Right ventricle myocardium superior (tissue), 1 donor: Measurements from ENCODE around the gene NUDT11. TPM values are rescaled to one million over a fixed set of nuclear protein-coding genes. Genes with fewer than 3 reads are reported as not detected.
"Not testable (repeated sequence)": the region's sequence is repeated elsewhere in the genome, so short reads cannot be mapped to it uniquely, and the experiment has no call there.

Source experiments
- ATAC-seq: fragments of 200-7000 bp; cut with Tn5 transposase; one replicate; pipeline ENCODE4 v1.9.1; 2020; ENCODE audit warnings: mild to moderate bottlenecking; ENCODE audit not compliant: poor library complexity
- DNase-seq: peaks from one replicate; pipeline ENCODE4 v3.0.0-alpha.2; 2020
- intact Hi-C: fragments of 100-400 bp; cut with DNase I; formaldehyde crosslinking; loops from one replicate; pipeline ENCODE4 v1.11.2; 2022
- long read RNA-seq: library from polyadenylated mRNA; unstranded; transcript quantifications from one replicate; pipeline ENCODE4 v2.0.0, GENCODE V29; 2021
- total RNA-seq: library from RNA; stranded (reverse); fragmentation: NEBNext Ultra II Directional; extraction: Animal tissue kit (Norgen Biotek cat#: 25700); gene quantifications from one replicate; pipeline ENCODE4 v1.2.1, GENCODE V29; 2021
- donor health status: DM: no; HTN: yes; CAD: no; lungs with severe emphysema.

The NUDT11 gene
- not detected for total RNA-seq
- long read RNA-seq, partial matches to known transcripts = 0 of 1 reads
- long read RNA-seq, other reads (novel, unspliced or antisense) = 0 of 1 reads

DNA sequence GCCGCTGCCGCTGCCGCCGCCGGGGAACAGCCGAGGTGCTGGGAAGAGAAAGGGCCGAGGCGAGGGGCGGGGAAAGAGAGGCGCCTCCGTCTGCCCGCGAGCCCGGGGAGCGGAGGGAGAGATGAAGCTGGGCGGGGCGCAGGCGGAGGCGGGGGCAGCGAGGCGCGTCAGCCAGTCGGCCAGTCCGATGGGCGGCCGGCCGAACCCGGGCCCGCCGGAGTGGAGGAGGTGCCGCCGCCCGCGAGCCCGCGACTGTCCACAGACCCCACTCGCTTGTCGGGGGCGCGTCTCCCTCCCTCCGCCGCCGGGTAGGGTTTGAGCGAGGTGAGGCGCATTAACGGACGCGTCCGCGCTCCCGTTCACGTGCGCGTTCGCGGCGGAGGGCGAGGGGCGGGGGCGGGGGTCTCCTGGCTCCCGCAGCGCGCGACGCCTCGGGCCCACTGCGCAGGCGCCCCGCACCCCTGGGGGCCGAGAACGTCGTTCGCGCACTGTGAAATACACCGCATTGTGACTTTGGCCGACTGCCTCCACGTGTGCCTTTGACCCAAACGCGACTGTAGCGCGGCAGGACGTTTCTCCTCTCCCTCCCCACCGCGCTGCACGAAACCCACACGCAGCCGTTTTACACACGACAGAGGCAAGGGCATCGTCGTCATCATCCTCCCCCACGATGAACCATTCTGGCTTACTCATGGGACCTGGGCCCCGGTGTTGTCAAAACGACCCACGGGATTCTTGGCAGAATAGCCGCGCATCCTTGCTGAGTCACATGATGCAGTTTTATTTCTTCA is at the start of gene NUDT11:
Gene NUDT11 (minus strand): TSS at position 92 of the 791 bp plus-strand sequence. CDS start 148 bp downstream, outside the sequence.
- peak; percentile 93 for ATAC-seq
- intact Hi-C loops = no loop called here
- DNase-seq = peak; percentile 71

DNA sequence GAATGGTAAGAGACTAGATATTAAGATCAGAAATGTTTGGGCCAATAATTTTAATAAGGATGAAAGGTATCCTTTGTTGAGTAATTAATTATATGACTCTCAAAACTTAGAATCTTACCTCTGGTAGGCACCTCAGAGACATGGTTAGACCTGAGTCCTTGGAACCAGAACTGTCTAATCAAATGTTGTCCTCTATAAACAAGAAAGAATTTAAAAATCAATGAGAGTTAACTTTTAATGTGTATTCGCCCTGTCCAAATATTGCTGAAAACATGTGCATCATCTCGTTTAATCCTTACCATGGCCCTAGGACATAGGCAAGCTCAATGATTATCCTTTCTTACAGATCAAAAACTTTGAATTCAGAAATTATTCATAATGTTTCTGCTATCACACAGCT is 24.0 kb upstream of the NUDT11 start:
- DNase-seq = no peak
- intact Hi-C loops = no loop called here
- no peak for ATAC-seq

DNA sequence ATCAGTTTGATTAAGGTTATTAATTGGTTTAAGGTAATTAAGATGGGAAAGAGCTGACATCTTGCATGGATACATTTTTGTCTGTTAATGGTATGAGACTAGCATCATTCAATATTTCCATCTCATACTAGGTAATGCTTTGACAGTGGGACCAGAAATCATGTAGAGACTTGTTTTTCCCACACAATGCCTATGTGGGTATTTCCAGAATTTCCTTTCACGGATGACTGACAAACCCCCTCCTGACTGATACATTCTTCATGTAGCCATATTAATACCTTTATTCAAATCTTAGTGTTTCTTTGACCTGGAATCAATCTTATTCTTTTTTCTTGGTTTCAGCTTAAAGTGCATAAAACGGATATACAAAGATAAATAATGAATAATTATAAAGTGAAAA is 22.7 kb upstream of the NUDT11 start:
- intact Hi-C loops, ATAC-seq, DNase-seq: not testable (repeated sequence)

DNA sequence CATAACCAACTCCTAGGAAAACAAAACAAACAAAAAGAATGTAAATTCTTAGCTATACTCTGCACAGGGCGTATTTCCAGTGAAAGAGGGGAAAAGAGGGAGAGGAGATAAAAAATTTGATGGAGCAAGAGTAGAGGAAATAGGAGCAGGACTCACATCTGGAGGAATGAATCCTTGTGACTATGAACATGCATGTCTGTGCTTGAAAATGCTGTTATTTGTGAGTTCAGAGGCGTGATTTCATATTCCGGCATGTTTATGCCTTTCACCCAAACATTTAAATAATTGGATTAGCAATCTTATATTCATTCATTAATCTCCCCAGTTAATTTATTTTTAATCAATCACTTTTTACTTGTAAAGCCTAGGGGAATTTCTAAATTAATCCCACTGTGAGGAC is 11.2 kb upstream of the NUDT11 start:
- ATAC-seq = no peak
- DNase-seq = no peak
- intact Hi-C loops = no loop called here

DNA sequence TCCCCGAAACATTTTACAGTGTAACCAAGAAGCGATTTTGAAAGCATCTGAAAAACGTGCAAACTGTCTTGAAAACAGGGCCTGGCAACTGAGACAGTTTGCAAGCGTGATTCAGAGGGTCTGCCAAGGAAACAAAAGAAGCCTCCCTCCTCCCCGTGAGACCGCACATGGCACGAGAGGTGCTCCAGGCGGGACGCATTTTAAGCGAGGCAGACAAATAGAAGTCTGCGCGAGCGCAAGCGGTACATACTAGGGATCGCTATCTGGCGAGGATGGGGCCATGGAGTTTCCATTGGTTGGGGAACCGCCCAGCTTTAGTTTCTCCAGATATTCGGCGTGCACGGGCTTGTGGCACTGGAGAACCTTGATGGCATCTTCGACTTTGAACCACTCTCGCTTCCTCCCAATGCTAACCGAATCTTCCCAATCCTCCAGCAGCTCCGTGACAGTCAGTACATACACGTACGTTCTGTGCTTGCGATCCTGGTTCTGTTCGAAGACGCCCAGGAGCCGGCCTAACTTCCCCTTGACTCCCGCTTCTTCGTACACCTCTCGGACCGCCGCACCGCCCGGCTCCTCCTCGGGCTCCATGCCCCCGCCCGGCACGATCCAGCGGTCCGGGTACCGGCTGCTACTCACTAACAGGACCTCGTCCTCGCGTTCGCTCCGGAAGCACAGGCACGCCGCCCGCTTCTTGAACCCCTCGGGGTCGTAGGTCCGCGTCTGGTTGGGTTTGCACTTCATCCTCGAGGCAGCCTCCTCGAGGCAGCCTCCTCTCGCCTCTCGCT is 497 bp downstream of the NUDT11 start:
- DNase-seq, intact Hi-C loops: not testable (repeated sequence)
- ATAC-seq = peak; percentile 46

DNA sequence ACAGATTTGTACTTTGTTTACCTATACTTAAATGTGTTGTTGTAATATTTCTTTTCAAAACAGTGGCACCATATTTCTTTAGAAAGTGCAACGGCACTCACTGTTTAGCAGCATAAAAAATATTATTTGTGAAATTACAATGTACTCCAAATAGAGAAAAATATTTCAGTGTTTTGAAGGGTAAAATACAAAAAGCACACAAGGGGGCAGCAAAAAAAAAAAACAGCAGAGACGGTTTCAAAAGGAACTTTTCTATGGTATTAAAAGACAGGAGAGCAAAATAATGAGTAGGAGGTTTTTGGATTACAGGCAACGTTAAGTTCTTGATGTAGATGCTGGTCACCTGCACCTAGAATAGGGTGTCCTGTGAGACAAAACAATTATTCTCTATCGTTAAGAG is 2.0 kb downstream of the NUDT11 start:
- no peak for ATAC-seq
- no peak for DNase-seq
- intact Hi-C loops = no loop called here

DNA sequence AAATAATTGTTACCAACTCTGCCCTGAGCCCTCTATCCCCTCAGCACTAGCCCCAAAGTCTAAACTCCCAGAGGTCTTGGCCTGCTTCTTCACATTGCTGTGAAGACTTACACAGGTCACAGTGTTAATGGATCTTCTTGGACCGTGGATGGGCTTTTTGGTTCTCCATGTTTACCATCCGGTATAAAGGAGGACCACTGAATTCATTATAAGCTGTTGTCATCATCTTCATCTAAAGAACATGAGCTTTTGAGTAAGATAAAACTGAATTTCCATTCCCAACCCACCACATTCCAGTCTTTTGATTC is 8.5 kb downstream of the NUDT11 start:
- no peak for DNase-seq
- ATAC-seq = no peak
- intact Hi-C loops = no loop called here

DNA sequence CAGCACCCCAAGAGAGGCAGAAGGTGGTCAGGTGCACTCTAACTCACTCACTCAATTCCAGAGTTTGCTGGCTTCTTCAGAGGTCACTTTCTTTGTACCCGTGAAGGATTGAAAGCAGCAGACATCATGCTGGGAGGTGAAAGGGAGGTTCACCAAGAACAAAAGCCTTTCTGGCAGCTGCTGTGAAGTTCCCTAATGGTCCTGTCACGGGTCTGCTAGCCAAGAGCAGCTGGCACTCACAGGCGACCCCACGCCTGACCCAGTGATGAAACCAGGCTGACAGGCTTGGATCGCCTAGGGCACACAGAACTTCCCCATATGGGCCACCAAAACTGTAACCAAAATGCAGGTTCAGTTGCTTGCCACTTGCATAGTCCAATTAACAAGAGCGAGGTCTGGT is 11.8 kb downstream of the NUDT11 start:
- no peak for DNase-seq
- no peak for ATAC-seq
- intact Hi-C loops = no loop called here

DNA sequence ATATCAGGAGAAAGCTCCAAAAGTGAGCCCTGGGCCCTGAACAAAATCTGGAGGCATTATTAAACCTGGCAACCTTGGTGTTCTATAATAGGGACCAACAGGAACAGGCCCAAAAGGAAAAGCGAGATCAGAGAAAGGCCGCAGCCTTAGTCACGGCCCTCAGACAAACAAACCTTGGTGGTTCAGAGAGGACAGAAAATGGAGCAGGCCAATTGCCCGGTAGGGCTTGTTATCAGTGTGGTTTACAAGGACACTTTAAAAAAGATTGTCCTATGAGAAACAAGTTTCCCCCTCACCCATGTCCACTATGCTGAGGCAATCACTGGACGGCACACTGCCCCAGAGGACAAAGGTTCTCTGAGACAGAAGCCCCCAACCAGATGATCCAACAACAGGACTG is 14.0 kb downstream of the NUDT11 start:
- intact Hi-C loops, ATAC-seq, DNase-seq: not testable (repeated sequence)

DNA sequence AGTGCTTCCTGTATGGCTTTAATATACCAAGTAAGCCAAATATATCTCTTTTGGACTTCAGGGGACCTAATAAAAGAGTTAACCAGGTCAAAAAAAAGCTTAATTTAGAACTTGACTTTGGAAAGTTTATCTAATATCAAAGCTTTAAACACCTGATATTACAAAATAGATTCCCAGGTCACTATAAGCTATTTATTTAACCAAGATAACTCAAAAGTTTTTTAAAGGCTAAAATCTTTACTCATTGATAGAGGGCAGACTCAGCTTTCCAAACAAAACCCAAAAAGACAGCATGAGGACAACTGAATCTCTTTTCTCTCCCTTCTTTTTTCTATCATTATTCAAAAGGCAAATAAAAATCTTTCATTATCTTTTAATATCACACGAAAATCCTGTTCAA is 19.5 kb downstream of the NUDT11 start:
- ATAC-seq (no peak), DNase-seq (no peak)
- intact Hi-C loops = no loop called here

DNA sequence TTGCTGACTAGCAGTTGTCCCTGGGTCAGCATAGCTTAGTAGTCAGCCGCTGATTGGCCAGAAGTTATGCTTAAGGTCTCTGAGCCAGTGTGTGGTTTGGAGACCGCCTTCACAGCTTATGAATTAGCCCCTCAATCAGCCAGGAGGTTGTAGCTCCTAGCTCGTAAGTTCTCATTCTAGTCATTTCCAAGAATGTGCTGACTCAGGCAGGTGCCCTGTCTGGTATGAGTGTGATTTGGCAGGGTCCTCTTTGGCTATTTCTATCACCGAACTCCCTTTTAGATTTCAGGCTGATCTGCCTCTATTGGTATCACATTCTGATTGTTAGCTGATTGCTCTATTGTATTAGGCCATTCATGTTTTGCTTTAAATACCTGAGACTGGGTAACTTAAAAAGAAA is 33.1 kb downstream of the NUDT11 start:
- ATAC-seq = no peak
- no peak for DNase-seq
- intact Hi-C loops = no loop called here

DNA sequence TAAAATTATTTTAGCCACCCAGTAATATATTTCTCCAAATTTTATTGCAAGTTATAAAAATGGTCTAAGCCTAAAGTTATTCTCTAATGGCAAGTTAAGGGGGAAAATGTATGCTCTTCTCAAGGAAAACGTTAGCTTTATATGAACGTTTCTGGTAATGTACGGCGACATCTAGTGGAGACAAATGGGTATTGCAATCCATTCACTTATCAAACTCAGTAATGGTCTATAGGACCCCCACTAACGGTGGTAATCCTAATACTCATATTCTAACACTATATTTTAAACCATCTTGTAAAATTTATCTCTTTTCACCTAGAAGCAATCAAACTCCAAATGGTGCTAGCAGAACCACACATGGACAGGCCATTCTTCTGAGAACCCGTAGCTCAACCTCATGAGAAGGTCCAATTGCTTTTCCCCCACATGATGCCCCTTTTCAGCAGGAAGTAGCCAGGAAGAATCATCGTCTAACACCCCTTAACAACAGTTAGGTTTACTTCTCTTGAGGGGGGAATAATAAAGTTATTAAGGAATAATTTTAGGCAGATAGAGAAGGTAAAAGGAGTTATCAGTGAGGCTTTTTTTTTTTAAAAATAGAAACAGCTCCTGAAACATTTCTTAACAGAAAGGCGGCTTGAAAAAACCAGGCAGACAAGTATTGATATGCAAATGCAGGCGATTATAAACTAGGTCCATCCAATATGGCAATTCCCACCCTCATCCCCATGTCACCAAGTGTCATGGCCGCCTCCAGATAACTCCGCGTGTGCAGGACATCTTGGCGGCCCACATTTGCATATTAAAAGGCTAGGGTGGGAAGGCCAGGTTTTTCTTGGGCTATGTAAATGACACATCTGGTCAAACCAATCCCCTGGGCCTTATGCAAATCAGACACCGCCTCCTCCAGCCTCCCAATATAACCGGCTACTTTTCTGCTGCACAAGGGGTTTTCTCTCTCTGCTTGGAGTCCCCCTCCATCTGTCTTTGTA is 35.0 kb downstream of the NUDT11 start:
- ATAC-seq (no peak), DNase-seq (no peak)
- intact Hi-C loops = no loop called here

DNA sequence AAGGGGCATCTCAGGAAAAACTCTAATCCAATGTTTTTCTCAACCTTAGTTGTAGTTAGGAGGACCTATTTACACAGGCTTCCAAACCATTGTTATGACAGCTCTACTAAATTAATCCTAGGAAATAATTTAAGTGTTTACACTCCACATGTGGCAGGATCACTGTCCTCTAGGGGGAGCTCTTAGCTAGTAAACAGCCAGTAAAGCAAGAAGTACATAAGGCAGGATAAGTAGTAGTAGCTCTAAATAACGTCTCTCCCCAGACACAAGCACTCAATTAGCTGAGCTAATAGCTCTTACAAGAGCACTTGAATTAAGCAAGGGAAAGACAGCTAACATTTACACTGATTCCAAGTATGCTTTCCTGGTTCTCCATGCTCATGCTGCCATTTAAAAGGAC is 37.3 kb downstream of the NUDT11 start:
- ATAC-seq = no peak
- intact Hi-C loops = no loop called here
- no peak for DNase-seq

DNA sequence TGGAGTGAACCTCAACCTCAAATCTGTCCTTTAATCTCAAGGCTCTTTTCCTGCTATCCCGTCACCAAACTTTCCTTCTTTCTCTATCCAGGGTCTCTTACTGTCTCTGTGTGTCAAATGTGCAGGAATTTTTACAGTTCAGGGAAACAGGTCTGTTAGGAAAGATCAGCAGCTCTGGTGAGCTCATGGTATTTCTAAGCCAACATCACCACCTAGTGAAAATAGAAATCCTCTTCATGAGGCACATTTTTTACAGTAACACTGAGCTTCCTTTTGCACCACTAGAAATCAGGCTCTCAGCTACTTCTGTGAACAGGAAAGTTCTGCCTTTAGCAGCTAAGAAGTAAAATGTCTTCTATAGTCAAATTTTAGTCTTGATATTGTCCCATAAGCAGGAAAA is 39.6 kb downstream of the NUDT11 start:
- DNase-seq (no peak), ATAC-seq (no peak)
- intact Hi-C loops = no loop called here

DNA sequence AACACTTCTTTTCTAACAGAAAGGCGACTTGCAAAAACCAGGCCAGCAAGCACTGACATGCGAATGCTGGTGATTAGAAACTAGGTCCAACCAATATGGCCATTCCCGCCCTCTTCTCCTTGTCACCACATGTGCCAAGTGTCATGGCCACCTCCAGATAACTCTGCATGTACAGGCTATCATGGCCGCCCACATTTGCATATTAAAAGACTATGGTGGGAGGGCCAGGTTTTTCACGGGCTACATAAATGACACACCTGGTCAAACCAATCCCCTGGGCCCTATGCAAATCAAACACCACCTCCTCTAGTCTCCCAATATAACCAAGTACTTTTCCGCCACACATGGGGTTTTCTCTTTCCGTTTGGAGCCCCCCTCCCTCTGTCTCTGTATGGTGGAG is 40.1 kb downstream of the NUDT11 start:
- DNase-seq = no peak
- intact Hi-C loops = no loop called here
- no peak for ATAC-seq

DNA sequence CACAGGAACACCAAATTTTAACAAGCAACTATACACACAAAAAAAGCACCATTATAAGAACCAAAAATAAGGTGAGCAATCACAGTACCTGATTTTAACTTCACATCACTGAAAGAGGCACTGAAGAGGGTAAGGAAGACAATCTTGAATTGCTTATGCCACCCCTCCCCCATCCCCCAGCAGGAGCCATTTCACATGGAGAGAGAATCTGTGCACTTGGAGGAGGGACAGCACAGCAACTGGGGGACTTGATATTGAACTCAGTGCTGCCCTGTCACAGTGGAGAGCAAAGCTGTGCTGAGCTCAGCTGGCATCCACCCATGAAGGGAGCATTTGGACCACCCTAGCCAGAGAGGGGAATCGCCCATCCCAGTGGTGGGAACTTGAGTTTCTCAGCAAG is 56.0 kb downstream of the NUDT11 start:
- no peak for DNase-seq
- ATAC-seq = no peak
- intact Hi-C loops = no loop called here
